ENCODE measurements around the gene SEC61B. TPM values are rescaled to one million over a fixed set of nuclear protein-coding genes. Genes with fewer than 3 reads are reported as not detected.

Gene SEC61B
- total RNA-seq, 2 experiments from 2014 or later: 83.4 to 84.2 TPM

- Histone ChIP-seq H3K27me3 (ENCODE audit: control insufficient read depth in 1 of 2, insufficient read depth in 2 of 2, low read length in 2 of 2) (no peaks in the 10 kb centered on the region), H3K36me3 (ENCODE audit: insufficient read depth, low read length) (no peaks in the 10 kb centered on the region), H3K27ac (ENCODE audit: low read depth in 1 of 2, low read length in 2 of 2) (no peak overlapping the region), H3K4me3 (ENCODE audit: low read length) (no peak overlapping the region), H3K9me3 (ENCODE audit: control insufficient read depth in 1 of 2, insufficient read depth in 1 of 2, low read length in 2 of 2) (no peaks in the 10 kb centered on the region), H3K4me1 (ENCODE audit: insufficient read depth, low read length) (peaks cover 7% of the 10 kb centered on the region)
- Mint-ChIP-seq H3K27me3 (peaks cover 4% of the 10 kb centered on the region), H3K4me1 (ENCODE audit: low read depth) (peaks cover 11% of the 10 kb centered on the region), H3K27ac (no peak overlapping the region), H3K9me3 (no peaks in the 10 kb centered on the region), H3K4me3 (no peak overlapping the region), H3K36me3 (ENCODE audit: low read depth) (no peaks in the 10 kb centered on the region)
- POLR2A ChIA-PET: no interaction called here
- no peak for ATAC-seq (ENCODE audit: poor library complexity)
- CTCF ChIA-PET: interaction anchor here (1.1 kb wide), 1 partner anchor 951 kb away, joined by 3 read pairs; no protein-coding TSS in a partner anchor
- no peak for TF ChIP-seq CTCF (IDR thresholded peaks at IDR 0.05)
- DNase-seq: no peak
- intact Hi-C loops (cut with DNase I, micrococcal nuclease): loop anchor here (1.0 to 10.0 kb wide), 2 partner anchors 746 to 759 kb away; no protein-coding TSS in a partner anchor
These were observed 43.6 kb downstream of the SEC61B start for GRCh38 chr9:99265691-99266090.

GRCh38 chr9:99266255-99267023 lies 44.4 kb downstream of the SEC61B start:
- Mint-ChIP-seq H3K4me1 (ENCODE audit: low read depth) (peaks cover 11% of the 10 kb centered on the region), H3K27me3 (peaks cover 9% of the 10 kb centered on the region), H3K9me3 (no peaks in the 10 kb centered on the region), H3K4me3 (no peak overlapping the region), H3K36me3 (ENCODE audit: low read depth) (no peaks in the 10 kb centered on the region), H3K27ac (no peak overlapping the region)
- Histone ChIP-seq H3K27me3 (ENCODE audit: control insufficient read depth in 1 of 2, insufficient read depth in 2 of 2, low read length in 2 of 2) (no peaks in the 10 kb centered on the region), H3K4me3 (ENCODE audit: low read length) (no peak overlapping the region), H3K4me1 (ENCODE audit: insufficient read depth, low read length) (peaks cover 7% of the 10 kb centered on the region), H3K27ac (ENCODE audit: low read depth in 1 of 2, low read length in 2 of 2) (no peak overlapping the region), H3K9me3 (ENCODE audit: control insufficient read depth in 1 of 2, insufficient read depth in 1 of 2, low read length in 2 of 2) (no peaks in the 10 kb centered on the region), H3K36me3 (ENCODE audit: insufficient read depth, low read length) (no peaks in the 10 kb centered on the region)
- ATAC-seq (ENCODE audit: poor library complexity): peak; percentile 41
- ChIA-PET CTCF (interaction anchor here (1.1 kb wide), 1 partner anchor 950 kb away, joined by 3 read pairs; no protein-coding TSS in a partner anchor), POLR2A (no interaction called here)
- intact Hi-C loops (cut with DNase I, micrococcal nuclease): loop anchor here (1.0 to 10.0 kb wide), 2 partner anchors 745 to 758 kb away; no protein-coding TSS in a partner anchor
- DNase-seq: peak; percentile 14 to 72 (median 42)
- peak; percentile 81 for TF ChIP-seq CTCF (IDR thresholded peaks at IDR 0.05)

- Mint-ChIP-seq H3K9me3 (no peaks in the 10 kb centered on the region), H3K27ac (no peak overlapping the region), H3K4me3 (no peak overlapping the region), H3K4me1 (ENCODE audit: low read depth) (peaks cover 11% of the 10 kb centered on the region), H3K36me3 (ENCODE audit: low read depth) (no peaks in the 10 kb centered on the region), H3K27me3 (peaks cover 14% of the 10 kb centered on the region)
- DNase-seq (no peak), ATAC-seq (ENCODE audit: poor library complexity) (no peak)
- CTCF ChIA-PET: no interaction called here
- Histone ChIP-seq H3K36me3 (ENCODE audit: insufficient read depth, low read length) (no peaks in the 10 kb centered on the region), H3K4me3 (ENCODE audit: low read length) (no peak overlapping the region), H3K9me3 (ENCODE audit: control insufficient read depth in 1 of 2, insufficient read depth in 1 of 2, low read length in 2 of 2) (no peaks in the 10 kb centered on the region), H3K4me1 (ENCODE audit: insufficient read depth, low read length) (peaks cover 7% of the 10 kb centered on the region), H3K27me3 (ENCODE audit: control insufficient read depth in 1 of 2, insufficient read depth in 2 of 2, low read length in 2 of 2) (no peaks in the 10 kb centered on the region), H3K27ac (ENCODE audit: low read depth in 1 of 2, low read length in 2 of 2) (no peak overlapping the region)
- intact Hi-C loops (cut with DNase I, micrococcal nuclease): loop anchor here in 1 of 2 experiments (10.0 kb wide), 1 partner anchor 755 kb away; no protein-coding TSS in a partner anchor
- POLR2A ChIA-PET: no interaction called here
- TF ChIP-seq CTCF (IDR thresholded peaks at IDR 0.05): no peak
These were observed 47.3 kb downstream of the SEC61B start for GRCh38 chr9:99269416-99269815.

Measured in CD4-positive, alpha-beta T cell (primary cell).